Endothelial cell of hepatic sinusoid (primary cell): Measurements from ENCODE around the gene TRIL.

Source experiments
- in situ Hi-C: cut with HindIII; loops from 2 replicates; pipeline ENCODE4 v1.10.0; 2017; ENCODE audit warnings: low sequenced_read_pairs

TRIL gene

DNA sequence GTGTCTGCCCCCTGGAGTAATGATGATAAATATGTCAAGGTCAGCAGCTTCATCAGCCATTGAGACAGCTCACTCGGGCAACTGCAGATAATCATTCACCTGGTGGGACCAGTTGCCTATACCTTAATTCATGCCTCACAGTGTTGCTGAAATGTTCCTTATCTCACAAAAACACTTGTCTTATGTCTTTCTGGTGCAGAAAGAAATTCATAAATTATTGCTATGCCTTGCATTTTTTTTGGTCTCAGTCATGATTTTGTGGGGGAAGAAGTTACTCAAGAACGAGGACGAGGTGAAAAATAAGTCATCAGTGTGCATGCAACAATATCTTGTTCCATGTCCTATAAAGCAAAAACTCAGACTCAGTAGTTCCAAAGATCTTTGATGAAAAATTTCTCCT is 16.0 kb downstream of the TRIL start:
- in situ Hi-C loops: no loop called here

GRCh38 chr7:28941633-28942032 is 16.5 kb downstream of the TRIL start:
- in situ Hi-C loops: no loop called here

- in situ Hi-C loops: no loop called here
These were observed 17.3 kb downstream of the TRIL start for GRCh38 chr7:28940741-28941384.

DNA sequence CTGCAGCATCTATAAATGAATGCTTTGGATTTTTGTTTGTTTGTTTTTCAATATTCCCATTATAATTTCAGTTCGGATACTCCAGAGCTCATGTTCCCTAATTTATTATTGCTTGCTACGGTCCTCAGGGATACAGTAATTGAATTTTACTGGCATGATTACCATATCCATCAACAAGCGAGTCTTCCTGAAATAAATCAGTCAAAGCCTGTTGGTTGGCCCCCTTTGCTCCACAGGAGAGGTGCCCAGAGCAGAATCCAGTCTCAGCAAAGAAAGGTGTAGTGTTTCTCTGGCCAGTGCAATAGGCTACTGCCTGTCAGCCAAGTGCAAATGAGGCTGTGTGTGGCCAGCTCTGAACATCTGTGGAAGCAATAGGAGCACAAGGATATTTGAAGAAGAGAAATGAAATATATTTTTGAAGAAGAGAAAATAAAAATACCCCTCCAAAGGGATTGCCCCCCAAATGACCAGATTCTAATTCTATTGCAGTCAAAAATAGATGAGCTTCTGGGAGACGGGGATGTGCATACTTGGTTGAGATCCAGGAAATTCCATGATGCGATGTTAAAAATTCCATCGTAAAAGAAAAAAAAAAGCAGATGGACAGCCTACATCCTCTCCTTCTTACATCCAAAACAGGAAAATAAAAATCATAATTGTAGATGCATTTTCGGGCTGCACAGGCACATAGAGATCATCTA is 18.1 kb downstream of the TRIL start:
- in situ Hi-C loops: no loop called here

- in situ Hi-C loops: no loop called here
These were observed 18.8 kb downstream of the TRIL start for GRCh38 chr7:28939367-28939766.

DNA sequence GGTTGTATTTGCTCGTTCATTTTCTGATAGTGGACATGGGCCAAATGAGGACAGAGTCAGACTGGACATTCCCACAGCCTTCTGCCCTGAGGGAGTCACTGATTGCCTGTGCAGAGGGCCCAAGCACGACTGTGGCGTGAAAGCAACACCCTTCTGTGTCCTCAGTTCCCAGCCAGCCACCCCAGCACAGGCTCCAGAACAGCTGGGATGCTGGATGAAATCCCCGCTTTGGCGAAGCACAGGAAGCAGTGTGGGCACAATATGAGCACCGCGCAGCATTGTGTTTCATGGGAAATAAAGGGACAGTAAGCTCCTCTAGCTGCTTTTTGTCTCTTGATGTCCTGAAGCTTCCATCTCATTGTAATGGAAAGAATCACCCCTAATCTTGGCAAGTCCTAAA is 20.5 kb downstream of the TRIL start:
- in situ Hi-C loops: no loop called here

DNA sequence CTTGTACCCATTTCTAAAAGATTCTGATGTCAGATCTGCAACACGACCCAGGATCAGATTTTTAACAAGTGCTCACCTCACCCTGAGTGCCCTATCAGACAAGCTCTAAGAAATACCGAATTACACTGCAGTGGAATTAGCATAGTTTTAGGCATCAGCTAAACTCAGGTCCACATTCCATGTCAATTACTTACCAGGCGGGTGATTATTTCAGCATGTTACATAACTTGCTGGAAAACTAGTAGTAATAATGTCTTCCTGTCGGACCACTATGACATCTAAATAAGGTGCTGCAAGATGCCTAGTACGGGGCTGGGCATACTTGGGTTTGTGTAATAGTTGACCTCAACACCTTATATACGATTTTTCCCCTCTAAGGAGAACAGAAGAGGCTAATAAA is 21.0 kb downstream of the TRIL start:
- in situ Hi-C loops: no loop called here

- in situ Hi-C loops: no loop called here
These were observed 24.2 kb downstream of the TRIL start for GRCh38 chr7:28933846-28934320.

DNA sequence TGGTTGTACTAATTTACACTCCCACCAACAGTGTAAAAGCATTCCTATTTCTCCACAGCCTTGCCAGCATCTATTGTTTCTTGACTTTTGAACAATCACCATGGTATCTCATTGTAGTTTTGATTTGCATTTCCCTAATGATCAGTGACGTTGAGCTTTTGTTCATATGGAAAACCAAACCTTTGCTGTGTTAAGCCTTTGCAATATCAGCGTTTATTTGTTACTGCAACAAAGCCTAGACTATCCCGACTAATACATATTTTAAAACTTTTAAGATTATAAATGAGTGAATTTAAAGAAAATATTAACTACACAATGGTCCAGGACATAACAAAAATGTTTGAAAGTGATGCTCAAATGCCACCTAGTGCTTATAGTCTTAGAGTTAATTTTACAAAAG is 26.6 kb downstream of the TRIL start:
- in situ Hi-C loops: no loop called here

DNA sequence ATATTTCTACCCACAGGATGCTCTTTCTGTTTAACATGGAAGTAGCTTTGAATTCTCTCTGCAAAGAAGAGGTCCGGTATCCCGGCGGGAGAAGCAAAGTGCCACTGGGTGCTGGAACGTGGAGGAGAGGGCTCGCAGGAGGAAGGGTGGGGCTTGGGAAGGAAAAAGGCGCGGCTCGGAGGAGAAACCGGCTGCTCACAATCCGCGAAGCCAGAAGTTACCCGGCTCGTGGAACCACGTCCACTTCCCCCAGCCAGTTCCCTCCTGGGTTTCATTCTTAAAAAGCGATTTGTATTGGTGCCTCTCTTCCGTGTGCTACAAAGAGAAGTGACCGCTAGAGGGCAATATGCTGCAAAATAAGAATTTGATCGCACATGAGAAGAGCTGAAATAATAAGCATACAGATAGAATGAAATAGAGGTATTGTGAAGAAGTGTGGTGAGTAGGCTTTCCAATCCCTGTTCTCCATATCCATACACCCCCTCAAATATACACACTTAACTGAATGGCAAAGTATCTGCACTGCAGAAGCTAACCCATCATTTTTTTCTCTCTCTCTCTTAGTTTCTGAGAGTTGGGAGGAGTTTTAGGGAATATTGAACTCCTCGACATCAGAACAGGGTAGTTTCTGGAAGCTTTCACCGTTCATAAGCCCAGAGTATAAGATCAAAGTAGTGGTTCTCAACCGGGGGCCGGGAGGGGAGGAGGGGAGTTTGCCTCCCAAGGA is 31.1 kb downstream of the TRIL start:
- in situ Hi-C loops: loop anchor here (5.0 to 10.0 kb wide), 2 partner anchors 180 to 468 kb away; no protein-coding TSS in a partner anchor

DNA sequence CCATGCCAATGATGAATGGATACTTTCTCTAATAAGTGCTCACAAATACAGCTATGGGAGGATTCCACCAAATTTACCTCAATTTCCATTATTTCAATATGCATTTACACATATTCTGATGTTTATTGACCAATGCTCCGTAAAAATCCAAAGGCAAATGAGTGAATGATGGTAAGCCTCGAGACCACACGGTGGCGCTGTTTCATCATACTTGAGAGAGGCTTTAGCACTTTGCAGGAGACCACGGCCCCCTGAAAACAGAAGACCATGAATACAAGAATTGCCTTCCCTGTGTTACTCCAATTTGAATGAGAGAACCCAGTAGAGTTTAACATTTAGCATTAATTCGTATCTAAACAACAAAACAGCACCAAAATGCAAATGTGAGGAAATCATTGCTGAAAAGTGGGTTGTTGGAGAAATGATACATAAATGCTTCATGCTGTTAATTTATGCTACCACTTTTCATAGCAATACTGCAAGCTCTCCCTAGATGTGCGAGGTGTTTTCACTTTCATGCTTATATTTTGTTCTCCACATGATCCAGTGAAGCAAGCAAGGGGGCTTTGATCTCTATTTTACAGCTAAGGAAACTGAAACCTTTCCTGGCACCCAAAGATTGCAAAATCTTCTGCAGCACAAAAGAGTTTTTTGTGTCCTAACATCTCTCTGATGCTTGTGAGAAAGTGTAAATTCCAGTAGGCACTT is 35.4 kb downstream of the TRIL start:
- in situ Hi-C loops: loop anchor here (10.0 kb wide), 1 partner anchor 472 kb away; no protein-coding TSS in a partner anchor

GRCh38 chr7:28921822-28922221 is 36.3 kb downstream of the TRIL start:
- in situ Hi-C loops: loop anchor here (10.0 kb wide), 1 partner anchor 473 kb away; no protein-coding TSS in a partner anchor

GRCh38 chr7:28920424-28920823 is 37.7 kb downstream of the TRIL start:
- in situ Hi-C loops: loop anchor here (10.0 kb wide), 1 partner anchor 474 kb away; no protein-coding TSS in a partner anchor

DNA sequence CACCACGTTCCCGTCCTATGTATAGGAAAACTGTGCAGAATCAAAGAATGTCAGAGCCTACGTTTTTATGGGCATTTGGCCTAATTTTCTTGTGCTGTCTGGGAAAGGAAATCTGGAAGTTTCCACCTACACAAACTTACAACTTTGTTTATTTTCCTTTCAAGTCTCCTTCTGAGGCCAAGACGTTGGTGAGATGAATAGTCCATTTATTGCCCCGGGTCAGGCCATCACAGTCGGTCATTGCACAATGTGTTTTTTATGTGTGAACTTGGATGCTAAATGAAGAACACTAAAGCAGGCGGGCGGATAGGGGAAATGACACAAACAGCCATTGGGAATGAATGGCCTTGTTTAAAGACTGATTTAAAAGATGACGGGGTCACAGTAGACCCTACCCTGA is 38.6 kb downstream of the TRIL start:
- in situ Hi-C loops: no loop called here

DNA sequence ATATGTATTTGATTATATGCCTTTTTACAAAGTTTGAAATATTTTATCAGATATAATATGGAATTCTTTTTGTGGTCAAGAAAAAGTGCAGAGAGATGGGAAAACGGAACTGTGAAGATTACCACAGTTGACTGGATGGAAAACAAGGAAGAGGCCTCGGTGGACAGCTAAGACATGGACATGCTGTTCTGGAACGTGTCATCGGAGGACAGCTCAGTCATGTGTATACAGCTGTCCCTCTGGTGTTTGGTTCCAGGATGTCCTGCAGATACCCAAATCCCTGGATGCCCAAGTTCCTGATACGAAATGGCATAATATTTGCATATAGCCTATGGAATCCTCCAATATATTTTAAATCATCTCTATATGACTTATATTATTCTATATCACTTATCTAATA is 49.4 kb downstream of the TRIL start:
- in situ Hi-C loops: loop anchor here (10.0 kb wide), 1 partner anchor 614 kb away; no protein-coding TSS in a partner anchor

GRCh38 chr7:28905464-28905863 is 52.7 kb downstream of the TRIL start:
- in situ Hi-C loops: loop anchor here (10.0 kb wide), 1 partner anchor 611 kb away; no protein-coding TSS in a partner anchor

DNA sequence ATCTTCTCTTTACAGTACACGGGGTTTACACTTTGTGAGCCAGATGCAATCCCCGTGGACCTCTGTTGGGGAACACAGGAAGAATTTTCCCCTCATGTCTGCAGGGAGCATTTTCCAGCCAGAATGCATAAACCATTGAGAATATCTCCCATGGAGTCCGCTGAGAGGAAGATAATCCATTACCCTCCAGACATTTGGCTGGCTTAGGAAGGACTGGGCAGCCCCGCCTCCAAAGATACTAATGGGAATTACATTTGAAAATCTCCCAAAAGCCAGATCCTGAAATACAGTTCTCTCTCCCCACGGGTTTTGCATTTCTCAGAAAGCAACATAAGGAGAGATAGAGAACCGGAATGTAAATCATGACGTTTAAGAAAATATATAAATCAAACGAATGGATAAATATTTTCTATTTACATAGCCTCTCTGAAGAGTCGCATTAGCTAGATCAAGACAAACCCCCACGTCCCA is 53.5 kb downstream of the TRIL start:
- in situ Hi-C loops: loop anchor here (10.0 kb wide), 1 partner anchor 610 kb away; no protein-coding TSS in a partner anchor

DNA sequence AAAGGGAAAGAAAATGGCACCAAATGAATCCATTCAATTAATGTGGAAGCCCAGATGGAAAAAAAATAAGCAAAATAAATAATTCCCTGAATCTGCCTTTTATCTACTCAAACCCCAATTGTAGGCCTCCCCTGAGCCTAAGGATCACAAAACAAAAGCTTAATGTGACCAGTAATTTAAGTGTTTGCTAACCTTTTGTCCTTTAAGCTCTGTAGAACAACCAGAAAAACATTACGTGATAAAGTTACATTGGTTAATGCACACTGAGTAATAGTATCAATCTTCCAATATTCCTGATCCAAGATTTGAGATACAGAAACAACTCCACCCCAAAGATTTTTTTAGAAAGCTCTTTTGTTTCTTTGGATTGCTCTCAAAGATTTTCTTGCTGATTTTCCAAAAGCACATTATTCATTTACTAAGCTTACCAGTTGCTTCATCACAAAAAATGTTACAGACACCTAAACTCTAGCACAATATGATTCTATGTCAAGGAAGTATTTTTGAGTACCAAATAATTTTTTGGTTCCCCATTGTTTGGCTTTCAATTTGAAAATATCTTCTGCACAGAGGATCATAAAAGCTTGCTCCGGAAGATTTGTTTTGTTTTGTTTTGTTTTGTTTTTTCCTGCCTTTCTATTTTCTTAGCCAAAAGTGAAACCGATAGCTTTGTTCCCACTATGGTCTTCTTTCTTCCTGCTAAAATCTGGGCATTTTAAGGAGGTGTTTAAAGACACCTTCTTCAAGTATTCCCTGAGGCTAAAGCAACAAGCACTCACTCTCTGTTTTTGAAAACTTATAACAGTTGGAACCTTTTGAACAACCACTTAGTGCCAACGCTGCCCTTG is 54.2 kb downstream of the TRIL start:
- in situ Hi-C loops: loop anchor here (10.0 kb wide), 1 partner anchor 609 kb away; no protein-coding TSS in a partner anchor
